A549 (cell line): ENCODE data around the gene TCF7L2. TPM values are rescaled to one million over a fixed set of nuclear protein-coding genes. Genes with fewer than 3 reads are reported as not detected.
A peak's percentile ranks its signal among the peaks of the same experiment; 100 is the strongest.

Experiments used
- ATAC-seq, 2 experiments: fragments of 200-7000 bp in 1 of 2; fragments of >200 bp in 1 of 2; cut with Nextera tagmentation in 1 of 2; cut with Tn5 transposase in 1 of 2; 3 replicates each; pipeline versions ENCODE4 v1.8.0 to v1.9.1; 2018 to 2020; ENCODE audit warnings: mild to moderate bottlenecking in 1 of 2, moderate library complexity in 1 of 2
- CTCF ChIA-PET: fragments of 300-600 bp; sonication (Branson Sonifier 250); formaldehyde crosslinking; extraction: SDS; loops from one replicate; lab custom pipeline; 2021; ENCODE audit warnings: antibody characterized with exemption, inconsistent platforms; lab: Yijun Ruan, JAX
- POLR2A ChIA-PET: fragments of 350-600 bp; formaldehyde crosslinking; extraction: SDS; loops from one replicate; lab custom pipeline; 2021; ENCODE audit warnings: antibody characterized with exemption, inconsistent platforms; lab: Yijun Ruan, JAX
- DNase-seq, 2 experiments: peaks; one replicate each; pipeline versions ENCODE4 v3.0.0 to v3.0.0-alpha.2; 2011 to 2016; ENCODE audit warnings: low read depth in 1 of 2, low spot score in 1 of 2
- FAIRE-seq: peaks from 2 replicates; lab custom pipeline; 2011; peaks lifted over from hg19 to GRCh38; lab: Jason Lieb, UNC
- H3K27ac ChIP-seq, 2 experiments: fragments of >200 bp; sonication (Bioruptor Twin); formaldehyde crosslinking; 3 replicates each; pipeline ENCODE4 v1.5.1; 2016 to 2017
- H3K4me1 ChIP-seq: fragments of >200 bp; sonication (Bioruptor Twin); formaldehyde crosslinking; 3 replicates; pipeline ENCODE4 v1.6.1; 2016
- H3K4me2 ChIP-seq: fragments of >200 bp; sonication (Bioruptor Twin); formaldehyde crosslinking; 3 replicates; pipeline ENCODE4 v1.6.1; 2016
- H3K4me3 ChIP-seq: fragments of >200 bp; sonication (Bioruptor Twin); formaldehyde crosslinking; 3 replicates; pipeline ENCODE4 v1.5.1; 2016
- H3K9me3 ChIP-seq: fragments of >200 bp; sonication (Bioruptor Twin); formaldehyde crosslinking; 3 replicates; pipeline ENCODE4 v1.6.1; 2016
- BHLHE40 ChIP-seq: IDR thresholded peaks from 2 replicates; pipeline ENCODE4 v1.6.1; 2012; ENCODE audit warnings: low read depth, low read length, inconsistent platforms
- CEBPB ChIP-seq, 2 experiments: fragments of >200 bp in 1 of 2; sonication (Bioruptor Twin) in 1 of 2; formaldehyde crosslinking in 1 of 2; IDR thresholded peaks; 2 replicates each; pipeline ENCODE4 v1.6.1; 2012 to 2016
- CHD4 ChIP-seq: fragments of 200-600 bp; sonication (generic); IDR thresholded peaks from 2 replicates; pipeline ENCODE4 v1.6.1; 2016; ENCODE audit warnings: antibody characterized with exemption, mild to moderate bottlenecking, borderline replicate concordance
- EHF ChIP-seq: fragments of 250-450 bp; sonication (Bioruptor Pico); IDR thresholded peaks from 2 replicates; pipeline ENCODE4 v1.5.0; 2020; ENCODE audit warnings: mild to moderate bottlenecking
- EHMT2 ChIP-seq: fragments of 200-600 bp; sonication (generic); IDR thresholded peaks from 2 replicates; pipeline ENCODE4 v1.6.1; 2016; ENCODE audit warnings: antibody characterized with exemption, low read depth, mild to moderate bottlenecking, moderate library complexity
- EP300 ChIP-seq, 2 experiments: fragments of >200 bp; sonication (Bioruptor Twin); formaldehyde crosslinking; IDR thresholded peaks; 2 replicates in 1 of 2; 3 replicates in 1 of 2; pipeline ENCODE4 v1.6.1; 2016 to 2017
- FOXS1 ChIP-seq: fragments of 250-450 bp; sonication (Bioruptor Pico); IDR thresholded peaks from 2 replicates; pipeline ENCODE4 v1.5.0; 2020; ENCODE audit warnings: mild to moderate bottlenecking, moderate library complexity
- GATA3 ChIP-seq: IDR thresholded peaks from 2 replicates; pipeline ENCODE4 v1.6.1; 2012; ENCODE audit warnings: borderline replicate concordance
- HDAC2 ChIP-seq: fragments of 200-600 bp; sonication (generic); IDR thresholded peaks from 2 replicates; pipeline ENCODE4 v1.6.1; 2016
- HEYL ChIP-seq: fragments of 250-450 bp; sonication (Bioruptor Pico); IDR thresholded peaks from 2 replicates; pipeline ENCODE4 v1.8.0; 2021; ENCODE audit warnings: mild to moderate bottlenecking, moderate library complexity
- HOXB13 ChIP-seq: fragments of 250-450 bp; sonication (Bioruptor Pico); IDR thresholded peaks from 2 replicates; pipeline ENCODE4 v1.5.0; 2020; ENCODE audit warnings: low read depth, mild to moderate bottlenecking, moderate library complexity
- HOXB5 ChIP-seq: fragments of 250-450 bp; sonication (Bioruptor Pico); IDR thresholded peaks from 2 replicates; pipeline ENCODE4 v1.5.0; 2020; ENCODE audit warnings: mild to moderate bottlenecking, moderate library complexity
- JUNB ChIP-seq: fragments of >200 bp; sonication (Bioruptor Twin); formaldehyde crosslinking; IDR thresholded peaks from 2 replicates; pipeline ENCODE4 v1.6.1; 2016
- MAZ ChIP-seq: fragments of 150-350 bp; IDR thresholded peaks from 2 replicates; pipeline ENCODE4 v1.6.1; 2014; ENCODE audit warnings: antibody characterized with exemption, low read depth, low read length, borderline replicate concordance
- NPAS2 ChIP-seq: fragments of 250-450 bp; sonication (Bioruptor Pico); IDR thresholded peaks from 2 replicates; pipeline ENCODE4 v1.8.0; 2022; ENCODE audit warnings: mild to moderate bottlenecking, moderate library complexity, borderline replicate concordance
- NR3C1 ChIP-seq: fragments of >200 bp; sonication (Bioruptor Twin); formaldehyde crosslinking; IDR thresholded peaks from 3 replicates; pipeline ENCODE4 v1.6.1; 2017
- POLR2A ChIP-seq: IDR thresholded peaks from 2 replicates; pipeline ENCODE4 v1.6.1; 2012; ENCODE audit warnings: mild to moderate bottlenecking, low read length
- RAD21 ChIP-seq, 2 experiments: fragments of >200 bp in 1 of 2; sonication (Bioruptor Twin) in 1 of 2; formaldehyde crosslinking in 1 of 2; IDR thresholded peaks in 1 of 2; conservative IDR thresholded peaks in 1 of 2; 2 replicates in 1 of 2; 3 replicates in 1 of 2; pipeline ENCODE4 v1.6.1; 2012 to 2018; ENCODE audit warnings: inconsistent platforms in 1 of 2
- RARB ChIP-seq: fragments of 250-450 bp; sonication (Bioruptor Pico); IDR thresholded peaks from 2 replicates; pipeline ENCODE4 v1.8.0; 2021; ENCODE audit warnings: mild to moderate bottlenecking, moderate library complexity
- RCOR1 ChIP-seq: fragments of 150-350 bp; IDR thresholded peaks from 2 replicates; pipeline ENCODE4 v1.6.1; 2014; ENCODE audit warnings: antibody characterized with exemption, low read length, low read depth
- RFX5 ChIP-seq: fragments of 450-650 bp; IDR thresholded peaks from 2 replicates; pipeline ENCODE4 v1.7.1; 2014; ENCODE audit warnings: antibody characterized with exemption, mild to moderate bottlenecking, moderate library complexity
- TFCP2L1 ChIP-seq: fragments of 250-450 bp; sonication (Bioruptor Pico); IDR thresholded peaks from 2 replicates; pipeline ENCODE4 v1.5.0; 2021; ENCODE audit warnings: mild to moderate bottlenecking
- ZC3H11A ChIP-seq: fragments of 450-650 bp; IDR thresholded peaks from 2 replicates; pipeline ENCODE4 v1.6.1; 2014; ENCODE audit warnings: antibody characterized with exemption, mild to moderate bottlenecking
- WGBS: methylation state at CpG from one replicate; pipeline ENCODE4 v1.1.6; 2017; ENCODE audit errors: missing lambda C conversion rate; 5-methylcytosine and 5-hydroxymethylcytosine counted together
- polyA plus RNA-seq, 4 experiments: library from polyadenylated mRNA; depleted of rRNA in 3 of 4; stranded (reverse); fragments of >200 nt; fragmentation: RNase III in 1 of 4; extraction: RNeasy Plus Mini Kit Qiagen cat#74134 plus additional on column Dnase treatment in 1 of 4; gene quantifications; 2 replicates in 3 of 4; 3 replicates in 1 of 4; pipeline ENCODE4 v1.2.3, GENCODE V29; 2011 to 2017
- TF ChIP-seq, protein P1 (sequence below): fragments of 250-450 bp; sonication (Bioruptor Pico); IDR thresholded peaks from 2 replicates; pipeline ENCODE4 v1.5.0; 2021; ENCODE audit warnings: mild to moderate bottlenecking, moderate library complexity, borderline replicate concordance
- TF ChIP-seq, protein P2 (sequence below): IDR thresholded peaks from 2 replicates; pipeline ENCODE4 v1.6.1; 2012

The TCF7L2 gene
- polyA plus RNA-seq, 2 of the 4 experiments (the other 2 are of a cell fraction): 11.3 to 14.5 TPM

DNA sequence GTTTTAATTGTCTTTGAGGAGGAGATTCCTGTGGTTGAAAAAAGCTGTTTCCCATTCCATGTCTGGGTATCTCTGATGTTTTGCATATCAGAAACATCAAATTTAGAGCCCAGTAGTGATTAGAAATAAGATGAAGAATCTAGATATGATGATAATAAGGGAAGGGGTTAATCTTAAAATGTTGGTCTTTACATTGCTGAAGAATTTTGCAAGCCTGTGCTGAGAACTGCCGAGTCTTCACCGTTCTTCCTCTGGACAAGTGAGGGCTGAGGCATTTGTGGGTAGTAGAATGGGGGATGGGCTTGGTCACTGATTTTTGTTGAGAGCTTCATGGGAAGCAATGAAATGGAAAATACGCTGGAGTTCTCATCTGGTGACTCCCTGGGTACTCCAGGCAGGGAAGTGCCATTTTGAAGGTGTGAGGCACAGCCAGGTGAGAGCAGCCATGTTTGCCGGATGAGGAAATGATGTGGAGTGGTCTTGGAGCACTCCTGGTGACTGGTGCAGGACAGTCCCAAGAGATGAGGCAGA is 10.2 kb downstream of the TCF7L2 start:
- peak overlapping the region; percentile 88 to 98 for H3K27ac ChIP-seq
- peak overlapping the region; percentile 98 for H3K4me2 ChIP-seq
- FAIRE-seq: no peak
- no peak for ATAC-seq
- POLR2A ChIA-PET: interaction anchor here (3.0 kb wide), 1 partner anchor 113 kb away, joined by 25 read pairs; no protein-coding TSS in a partner anchor
- no peaks in the 10 kb centered on the region for H3K9me3 ChIP-seq
- no peak overlapping the region for H3K4me3 ChIP-seq
- TF ChIP-seq HDAC2 (no peak), CHD4 (no peak), EP300 (IDR thresholded peaks at IDR 0.05) (no peak), EHMT2 (no peak), RFX5 (no peak), EHF (CRISPR knock-in tag) (no peak), HEYL (CRISPR knock-in tag) (no peak), GATA3 (no peak), NR3C1 (no peak), TFCP2L1 (CRISPR knock-in tag) (no peak; the same call in 1 of the 2 replicates), ZC3H11A (no peak), RCOR1 (no peak), RARB (CRISPR knock-in tag) (no peak), HOXB13 (CRISPR knock-in tag) (no peak), NPAS2 (CRISPR knock-in tag) (no peak), POLR2A (no peak)
- 77% methylated on average over 4 of the region's 4 CpGs for WGBS
- DNase-seq: no peak
- peaks cover 92% of the 10 kb centered on the region for H3K4me1 ChIP-seq
- CTCF ChIA-PET: interaction anchor here (2.2 kb wide), 1 partner anchor 114 kb away, joined by 6 read pairs; no protein-coding TSS in a partner anchor

DNA sequence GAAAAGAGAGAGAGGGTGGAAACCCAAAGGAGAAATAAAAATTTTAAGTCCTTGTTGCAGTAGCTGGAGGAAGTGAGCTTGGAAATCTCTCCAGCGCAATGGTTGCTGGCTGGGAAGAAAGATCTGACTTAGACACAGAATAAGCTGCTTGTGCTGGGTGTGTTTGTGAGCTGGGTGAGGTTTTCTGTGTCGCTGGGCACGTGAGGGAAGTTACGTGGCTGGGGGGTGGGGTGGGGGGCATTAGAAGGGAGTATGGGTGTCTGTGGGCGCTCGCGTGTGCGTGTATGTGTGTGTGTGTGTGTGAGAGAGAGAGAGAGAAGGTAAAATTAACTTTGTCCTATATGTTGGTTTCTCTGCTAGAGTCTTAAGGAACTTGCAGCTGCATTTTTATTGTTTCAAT is 11.6 kb downstream of the TCF7L2 start:
- ChIA-PET POLR2A (no interaction called here), CTCF (interaction anchor here (0.9 to 2.2 kb wide), 2 partner anchors 11 to 112 kb away, joined by 6 to 9 read pairs; no protein-coding TSS in a partner anchor)
- no peak for TF ChIP-seq HEYL (CRISPR knock-in tag)
- no peak for TF ChIP-seq JUNB
- TF ChIP-seq MAZ: no peak
- TF ChIP-seq FOXS1 (CRISPR knock-in tag): no peak
- 0 out of 2 replicates have a peak, but pooled peaks have one; percentile 14 for TF ChIP-seq BHLHE40
- no peak for TF ChIP-seq EP300 (IDR thresholded peaks at IDR 0.05)
- TF ChIP-seq CEBPB (IDR thresholded peaks at IDR 0.05): no peak
- no peak for TF ChIP-seq RAD21 (conservative IDR thresholded peaks at IDR 0.05 in 1 of 2, IDR thresholded peaks at IDR 0.05 in 1 of 2)
- DNase-seq (no peak), FAIRE-seq (no peak), ATAC-seq (no peak)
- H3K4me3 ChIP-seq: no peak overlapping the region
- peak overlapping the region; percentile 29; the same call in 2 of the 3 replicates for H3K4me2 ChIP-seq
- H3K4me1 ChIP-seq: peaks cover 96% of the 10 kb centered on the region
- H3K9me3 ChIP-seq: no peaks in the 10 kb centered on the region
- H3K27ac ChIP-seq: peak overlapping the region; percentile 53 to 88
- WGBS: 72% methylated on average over 8 of the region's 8 CpGs

DNA sequence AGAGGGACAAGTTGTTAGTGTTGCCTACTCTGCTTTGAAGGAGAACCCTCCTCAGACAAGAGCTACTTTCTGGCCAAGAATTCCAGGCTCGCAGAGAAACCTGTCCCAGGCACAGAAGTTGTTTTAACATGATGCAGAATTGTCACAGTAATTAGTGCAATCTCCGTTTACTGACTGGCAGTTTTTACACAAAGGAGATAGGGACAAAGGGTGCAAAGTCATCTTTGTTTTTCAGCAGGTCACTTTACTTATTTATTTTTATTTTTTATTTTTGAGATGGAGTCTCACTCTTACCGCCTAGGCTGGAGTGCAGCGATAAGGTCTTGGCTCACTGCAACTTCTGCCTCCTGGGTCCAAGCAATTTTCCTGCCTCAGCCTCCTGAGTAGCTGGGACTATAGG is 12.3 kb downstream of the TCF7L2 start:
- ATAC-seq (no peak), DNase-seq (no peak), FAIRE-seq (no peak)
- CTCF ChIA-PET: interaction anchor here (0.6 to 2.2 kb wide), 2 partner anchors 112 to 164 kb away, joined by 3 to 6 read pairs; no protein-coding TSS in a partner anchor
- Histone ChIP-seq H3K9me3 (no peaks in the 10 kb centered on the region), H3K4me3 (no peak overlapping the region), H3K27ac (peak overlapping the region; percentile 53 to 88), H3K4me2 (peak overlapping the region; percentile 29; the same call in 2 of the 3 replicates)
- POLR2A ChIA-PET: no interaction called here
- 69% methylated on average over 4 of the region's 4 CpGs for WGBS
- no peak for TF ChIP-seq HOXB5
- TF ChIP-seq, protein P1, sequence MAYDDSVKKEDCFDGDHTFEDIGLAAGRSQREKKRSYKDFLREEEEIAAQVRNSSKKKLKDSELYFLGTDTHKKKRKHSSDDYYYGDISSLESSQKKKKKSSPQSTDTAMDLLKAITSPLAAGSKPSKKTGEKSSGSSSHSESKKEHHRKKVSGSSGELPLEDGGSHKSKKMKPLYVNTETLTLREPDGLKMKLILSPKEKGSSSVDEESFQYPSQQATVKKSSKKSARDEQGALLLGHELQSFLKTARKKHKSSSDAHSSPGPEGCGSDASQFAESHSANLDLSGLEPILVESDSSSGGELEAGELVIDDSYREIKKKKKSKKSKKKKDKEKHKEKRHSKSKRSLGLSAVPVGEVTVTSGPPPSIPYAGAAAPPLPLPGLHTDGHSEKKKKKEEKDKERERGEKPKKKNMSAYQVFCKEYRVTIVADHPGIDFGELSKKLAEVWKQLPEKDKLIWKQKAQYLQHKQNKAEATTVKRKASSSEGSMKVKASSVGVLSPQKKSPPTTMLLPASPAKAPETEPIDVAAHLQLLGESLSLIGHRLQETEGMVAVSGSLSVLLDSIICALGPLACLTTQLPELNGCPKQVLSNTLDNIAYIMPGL (CRISPR knock-in tag): no peak
- TF ChIP-seq, protein P2, sequence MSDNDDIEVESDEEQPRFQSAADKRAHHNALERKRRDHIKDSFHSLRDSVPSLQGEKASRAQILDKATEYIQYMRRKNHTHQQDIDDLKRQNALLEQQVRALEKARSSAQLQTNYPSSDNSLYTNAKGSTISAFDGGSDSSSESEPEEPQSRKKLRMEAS: no peak
- TF ChIP-seq, all 56 proteins: peak for 0
- H3K4me1 ChIP-seq: peaks cover 96% of the 10 kb centered on the region
